GM12801 (cell line): ENCODE results near the gene ORC4.

Experiments used
- TF ChIP-seq, protein P1 (sequence below): IDR thresholded peaks from one replicate; pipeline ENCODE4 v1.5.1; 2011; ENCODE audit warnings: control low read depth; ENCODE audit not compliant: insufficient read length; ENCODE audit errors: extremely low read depth

Gene ORC4

GRCh38 chr2:147927053-147927588 is 93.4 kb downstream of the ORC4 start:
- TF ChIP-seq, protein P1, sequence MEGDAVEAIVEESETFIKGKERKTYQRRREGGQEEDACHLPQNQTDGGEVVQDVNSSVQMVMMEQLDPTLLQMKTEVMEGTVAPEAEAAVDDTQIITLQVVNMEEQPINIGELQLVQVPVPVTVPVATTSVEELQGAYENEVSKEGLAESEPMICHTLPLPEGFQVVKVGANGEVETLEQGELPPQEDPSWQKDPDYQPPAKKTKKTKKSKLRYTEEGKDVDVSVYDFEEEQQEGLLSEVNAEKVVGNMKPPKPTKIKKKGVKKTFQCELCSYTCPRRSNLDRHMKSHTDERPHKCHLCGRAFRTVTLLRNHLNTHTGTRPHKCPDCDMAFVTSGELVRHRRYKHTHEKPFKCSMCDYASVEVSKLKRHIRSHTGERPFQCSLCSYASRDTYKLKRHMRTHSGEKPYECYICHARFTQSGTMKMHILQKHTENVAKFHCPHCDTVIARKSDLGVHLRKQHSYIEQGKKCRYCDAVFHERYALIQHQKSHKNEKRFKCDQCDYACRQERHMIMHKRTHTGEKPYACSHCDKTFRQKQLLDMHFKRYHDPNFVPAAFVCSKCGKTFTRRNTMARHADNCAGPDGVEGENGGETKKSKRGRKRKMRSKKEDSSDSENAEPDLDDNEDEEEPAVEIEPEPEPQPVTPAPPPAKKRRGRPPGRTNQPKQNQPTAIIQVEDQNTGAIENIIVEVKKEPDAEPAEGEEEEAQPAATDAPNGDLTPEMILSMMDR, result no peak

GRCh38 chr2:147925886-147926285 is 94.7 kb downstream of the ORC4 start:
- TF ChIP-seq, protein P1, result no peak

- TF ChIP-seq, protein P1, result no peak
Observed at GRCh38 chr2:147924647-147925046, 95.9 kb downstream of the ORC4 start.

- TF ChIP-seq, protein P1, result no peak
Observed at GRCh38 chr2:147923846-147924245, 96.7 kb downstream of the ORC4 start.

DNA sequence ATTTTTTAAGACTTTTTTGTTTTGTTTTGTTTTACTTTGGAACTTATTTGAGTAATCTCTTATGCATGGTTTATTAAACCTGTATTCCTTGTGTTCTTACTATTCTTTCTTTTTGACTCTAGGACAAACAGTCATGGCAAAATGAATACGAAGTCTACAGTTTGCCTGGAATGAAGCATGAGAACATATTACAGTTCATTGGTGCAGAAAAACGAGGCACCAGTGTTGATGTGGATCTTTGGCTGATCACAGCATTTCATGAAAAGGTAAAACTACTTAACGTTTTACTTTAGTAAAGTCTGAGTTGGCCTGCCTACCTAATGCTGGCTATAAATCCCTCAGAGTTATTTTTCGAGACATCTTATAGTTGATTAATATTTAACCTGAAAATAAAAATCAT is 103.4 kb downstream of the ORC4 start:
- TF ChIP-seq, protein P1, result no peak

DNA sequence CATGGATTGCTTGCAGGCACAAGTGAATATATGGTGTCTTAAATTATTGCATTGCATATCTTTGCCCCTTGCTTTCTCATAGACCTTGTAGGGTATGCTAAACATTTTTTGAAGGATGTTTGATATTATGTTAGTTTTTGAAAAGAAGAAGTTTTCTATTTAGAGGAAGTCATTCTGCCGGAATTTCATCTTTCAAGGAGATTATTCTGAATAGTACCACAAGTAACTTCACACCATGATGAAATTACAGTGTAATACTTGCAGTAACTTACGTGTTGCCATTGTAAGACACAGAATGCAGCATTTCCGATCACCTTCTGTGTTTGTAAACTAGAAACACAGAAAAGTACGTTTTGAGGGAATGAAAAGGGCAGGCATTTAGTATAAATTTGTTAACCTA is 103.8 kb downstream of the ORC4 start:
- TF ChIP-seq, protein P1, result no peak

- TF ChIP-seq, protein P1, result no peak
Observed at GRCh38 chr2:147916067-147916466, 104.5 kb downstream of the ORC4 start.
